ENCODE data around the gene EVX2. TPM values are rescaled to one million over a fixed set of nuclear protein-coding genes. Genes with fewer than 3 reads are reported as not detected.

EVX2 gene
- total RNA-seq, 3 donors from 2014 or later, result not detected

DNA sequence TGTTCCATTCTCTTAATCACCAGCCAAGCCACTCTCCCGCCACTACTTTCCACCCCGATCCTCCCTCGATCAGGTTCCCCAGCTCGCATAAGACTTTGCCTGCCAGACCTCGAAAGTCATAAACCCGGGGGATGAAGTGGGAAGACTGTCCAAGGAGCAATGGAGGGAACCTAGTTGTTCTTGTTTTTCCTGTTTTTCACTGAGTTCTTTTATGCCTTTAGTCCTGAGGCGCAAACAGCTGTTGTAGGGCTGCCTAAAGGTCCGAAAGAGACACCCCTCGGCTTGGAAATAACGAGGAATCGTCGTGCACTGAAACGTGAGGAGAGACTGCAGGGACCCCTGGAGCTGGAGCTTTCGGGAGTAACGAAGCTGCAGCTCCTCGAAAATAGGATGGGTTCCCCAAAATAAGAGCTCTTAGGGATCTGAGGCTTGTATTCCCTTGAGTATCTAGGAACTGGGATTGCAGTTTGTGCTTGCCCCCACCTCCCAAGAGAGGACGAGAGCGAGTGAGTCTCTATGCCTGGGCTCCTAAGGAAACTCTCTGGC is 14.1 kb upstream of the EVX2 start:
- no peak for DNase-seq (ENCODE audit: low spot score in 2 of 2)
- Histone ChIP-seq H3K4me1 (peaks cover 5 to 11% of the 10 kb centered on the region in 2 donors), H3K27ac (no peak overlapping the region), H3K36me3 (no peaks in the 10 kb centered on the region), H3K27me3 (peaks cover 34 to 99% of the 10 kb centered on the region in 2 donors), H3K4me3 (peak overlapping the region in 2 of 3 donors; percentile 38 to 58), H3K9me3 (no peaks in the 10 kb centered on the region)
- TF ChIP-seq POLR2A (IDR thresholded peaks at IDR 0.05), result no peak
- TF ChIP-seq, protein P1, sequence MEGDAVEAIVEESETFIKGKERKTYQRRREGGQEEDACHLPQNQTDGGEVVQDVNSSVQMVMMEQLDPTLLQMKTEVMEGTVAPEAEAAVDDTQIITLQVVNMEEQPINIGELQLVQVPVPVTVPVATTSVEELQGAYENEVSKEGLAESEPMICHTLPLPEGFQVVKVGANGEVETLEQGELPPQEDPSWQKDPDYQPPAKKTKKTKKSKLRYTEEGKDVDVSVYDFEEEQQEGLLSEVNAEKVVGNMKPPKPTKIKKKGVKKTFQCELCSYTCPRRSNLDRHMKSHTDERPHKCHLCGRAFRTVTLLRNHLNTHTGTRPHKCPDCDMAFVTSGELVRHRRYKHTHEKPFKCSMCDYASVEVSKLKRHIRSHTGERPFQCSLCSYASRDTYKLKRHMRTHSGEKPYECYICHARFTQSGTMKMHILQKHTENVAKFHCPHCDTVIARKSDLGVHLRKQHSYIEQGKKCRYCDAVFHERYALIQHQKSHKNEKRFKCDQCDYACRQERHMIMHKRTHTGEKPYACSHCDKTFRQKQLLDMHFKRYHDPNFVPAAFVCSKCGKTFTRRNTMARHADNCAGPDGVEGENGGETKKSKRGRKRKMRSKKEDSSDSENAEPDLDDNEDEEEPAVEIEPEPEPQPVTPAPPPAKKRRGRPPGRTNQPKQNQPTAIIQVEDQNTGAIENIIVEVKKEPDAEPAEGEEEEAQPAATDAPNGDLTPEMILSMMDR (IDR thresholded peaks at IDR 0.05), result no peak
- no peak for TF ChIP-seq POLR2AphosphoS5 (IDR thresholded peaks at IDR 0.05)
- intact Hi-C loops (cut with DNase I; ENCODE audit: low total_unique reads), result no loop called here

DNA sequence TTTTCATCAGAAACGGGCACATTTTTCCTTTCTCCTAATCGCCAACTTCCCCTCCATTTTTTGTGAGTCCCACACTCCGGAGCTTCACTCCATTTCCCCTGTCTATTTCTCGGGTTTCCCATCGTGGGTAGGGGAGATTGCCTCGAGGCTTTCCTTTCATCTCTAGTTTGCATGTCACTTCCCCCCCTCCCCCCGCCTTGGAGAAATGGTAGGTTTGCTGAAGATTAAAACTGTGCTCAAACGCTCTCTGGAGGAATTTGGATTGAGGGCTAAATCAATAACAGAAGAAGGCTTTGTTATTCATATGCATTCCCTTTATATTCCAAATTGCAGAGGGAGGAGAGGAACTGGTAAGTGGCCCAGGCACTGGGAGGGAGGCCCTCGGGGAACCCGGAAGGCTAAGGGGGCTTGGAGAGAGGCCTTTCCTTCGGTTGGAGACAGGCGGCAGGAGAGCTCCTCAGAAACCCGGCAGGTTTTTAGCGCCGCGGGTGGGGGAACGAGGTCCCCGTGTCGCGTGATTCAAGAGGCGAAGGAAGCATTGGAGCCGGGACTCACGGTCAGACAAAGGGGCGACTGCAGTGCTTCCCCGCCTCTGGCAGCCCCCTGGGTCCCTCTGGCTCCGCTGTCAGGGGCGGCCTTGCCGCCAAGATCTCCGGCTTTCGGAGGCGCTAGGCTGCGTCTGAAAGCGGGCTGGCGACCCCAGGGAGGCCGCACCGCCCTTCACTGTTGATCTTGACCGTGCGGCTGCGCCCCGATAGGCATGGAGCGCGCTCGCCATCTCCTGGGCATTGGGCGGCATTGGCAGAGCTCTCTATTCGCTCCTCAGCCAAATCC is 13.4 kb upstream of the EVX2 start:
- Histone ChIP-seq H3K36me3 (no peaks in the 10 kb centered on the region), H3K27ac (no peak overlapping the region), H3K27me3 (peaks cover 38 to 99% of the 10 kb centered on the region in 2 donors), H3K4me3 (peak overlapping the region; percentile 19 to 58 (median 38)), H3K4me1 (peaks cover 5 to 11% of the 10 kb centered on the region in 2 donors), H3K9me3 (no peaks in the 10 kb centered on the region)
- intact Hi-C loops (cut with DNase I; ENCODE audit: low total_unique reads), result no loop called here
- DNase-seq (ENCODE audit: low spot score in 2 of 2), result no peak
- TF ChIP-seq, protein P1 (IDR thresholded peaks at IDR 0.05), result peak; percentile 51 to 75 (median 70)
- no peak for TF ChIP-seq POLR2AphosphoS5 (IDR thresholded peaks at IDR 0.05)

DNA sequence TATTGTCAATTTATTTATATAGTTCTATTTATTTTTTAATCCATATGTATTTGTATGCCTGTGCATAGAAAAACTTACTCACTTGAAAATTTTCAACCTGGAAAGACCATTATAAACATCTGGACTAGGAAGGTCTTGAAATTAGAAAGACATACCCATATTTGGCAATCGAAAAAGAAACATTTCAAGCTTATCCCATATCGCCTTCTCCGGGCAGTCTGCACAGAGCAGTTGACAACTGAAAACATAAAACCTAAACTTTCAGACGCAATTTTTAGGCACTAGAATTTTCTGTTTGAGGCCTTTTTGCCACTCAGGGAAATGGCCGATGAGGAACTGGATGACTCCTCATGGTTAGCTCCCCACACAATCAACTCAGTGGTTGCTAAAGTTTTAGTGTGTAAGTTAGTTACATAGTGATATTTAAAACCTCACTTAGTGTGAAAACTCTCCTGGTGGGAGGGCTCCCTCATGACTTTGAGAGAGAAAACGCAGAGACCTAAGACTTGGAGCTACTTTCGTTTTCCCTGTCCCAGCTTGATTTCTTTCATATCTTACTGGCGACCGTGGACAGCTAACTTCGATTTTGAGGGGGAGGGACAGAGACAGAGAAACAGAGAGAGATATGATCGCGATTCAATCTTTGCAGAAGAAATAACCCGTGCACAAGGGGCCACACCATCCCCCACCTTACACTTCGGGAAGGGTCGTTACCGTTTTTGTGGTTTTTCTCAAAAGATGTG is 12.7 kb upstream of the EVX2 start:
- no peak for DNase-seq (ENCODE audit: low spot score in 2 of 2)
- H3K4me3 ChIP-seq, result peak overlapping the region; percentile 7 to 58 (median 19)
- H3K27me3 ChIP-seq, result peaks cover 38 to 99% of the 10 kb centered on the region in 2 donors
- H3K27ac ChIP-seq, result no peak overlapping the region
- no peaks in the 10 kb centered on the region for H3K36me3 ChIP-seq
- H3K4me1 ChIP-seq, result peaks cover 5 to 11% of the 10 kb centered on the region in 2 donors
- intact Hi-C loops (cut with DNase I; ENCODE audit: low total_unique reads), result no loop called here
- H3K9me3 ChIP-seq, result no peaks in the 10 kb centered on the region
- TF ChIP-seq POLR2AphosphoS5 (IDR thresholded peaks at IDR 0.05), result peak in 1 of 3 donors; percentile 17
- TF ChIP-seq, protein P1 (IDR thresholded peaks at IDR 0.05), result no peak
- TF ChIP-seq POLR2A (IDR thresholded peaks at IDR 0.05), result no peak

GRCh38 chr2:176095421-176095820 is 11.7 kb upstream of the EVX2 start:
- H3K27me3 ChIP-seq, result peaks cover 31 to 99% of the 10 kb centered on the region in 2 donors
- intact Hi-C loops (cut with DNase I; ENCODE audit: low total_unique reads), result no loop called here
- H3K36me3 ChIP-seq, result no peaks in the 10 kb centered on the region
- no peak overlapping the region for H3K4me3 ChIP-seq
- peaks cover 5 to 11% of the 10 kb centered on the region in 2 donors for H3K4me1 ChIP-seq
- no peaks in the 10 kb centered on the region for H3K9me3 ChIP-seq
- TF ChIP-seq POLR2A (IDR thresholded peaks at IDR 0.05), result no peak
- no peak for TF ChIP-seq POLR2AphosphoS5 (IDR thresholded peaks at IDR 0.05)
- TF ChIP-seq, protein P1 (IDR thresholded peaks at IDR 0.05), result no peak
- no peak for DNase-seq (ENCODE audit: low spot score in 2 of 2)
- H3K27ac ChIP-seq, result no peak overlapping the region

All from breast epithelium (tissue), 4 donors.